Dedifferentiated amniotic fluid mesenchymal stem cell (primary cell): ENCODE results near the gene NELFE.

Source experiments
- DNase-seq: peaks from one replicate; pipeline ENCODE4 v3.0.0-alpha.2; 2016; ENCODE audit errors: extremely low spot score

NELFE gene

DNA sequence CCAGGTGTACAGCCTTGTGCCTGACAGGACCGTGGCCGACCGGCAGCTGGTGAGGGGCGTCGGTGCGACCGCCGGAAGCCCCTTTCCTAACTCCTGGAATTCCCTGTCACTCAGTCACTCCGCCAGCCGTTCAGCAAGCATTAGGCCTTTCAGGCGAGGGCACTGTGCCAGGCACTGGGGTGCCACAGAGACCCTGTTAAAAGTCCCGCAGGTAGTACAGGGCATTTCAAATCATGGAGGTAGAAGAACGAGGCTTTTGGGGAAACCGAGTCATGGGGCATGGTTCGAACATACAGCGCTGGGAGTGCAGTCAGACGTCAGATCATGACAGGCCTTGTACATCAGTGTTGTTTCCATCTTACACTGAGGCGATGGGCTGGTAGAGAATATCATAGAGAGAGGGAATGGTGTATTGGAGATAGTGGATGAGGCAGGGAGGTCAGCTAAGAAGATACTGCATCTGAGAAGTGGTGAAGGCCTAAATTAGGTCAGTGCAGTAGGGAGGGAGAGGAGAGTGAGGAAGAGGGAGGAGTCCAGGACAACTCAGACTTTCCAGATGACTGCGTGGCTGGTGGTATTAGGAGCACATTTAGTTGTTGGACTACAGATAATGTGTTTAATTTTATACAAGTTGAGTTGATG lies 14.1 kb upstream of the NELFE start:
- peak; percentile 35 for DNase-seq

DNA sequence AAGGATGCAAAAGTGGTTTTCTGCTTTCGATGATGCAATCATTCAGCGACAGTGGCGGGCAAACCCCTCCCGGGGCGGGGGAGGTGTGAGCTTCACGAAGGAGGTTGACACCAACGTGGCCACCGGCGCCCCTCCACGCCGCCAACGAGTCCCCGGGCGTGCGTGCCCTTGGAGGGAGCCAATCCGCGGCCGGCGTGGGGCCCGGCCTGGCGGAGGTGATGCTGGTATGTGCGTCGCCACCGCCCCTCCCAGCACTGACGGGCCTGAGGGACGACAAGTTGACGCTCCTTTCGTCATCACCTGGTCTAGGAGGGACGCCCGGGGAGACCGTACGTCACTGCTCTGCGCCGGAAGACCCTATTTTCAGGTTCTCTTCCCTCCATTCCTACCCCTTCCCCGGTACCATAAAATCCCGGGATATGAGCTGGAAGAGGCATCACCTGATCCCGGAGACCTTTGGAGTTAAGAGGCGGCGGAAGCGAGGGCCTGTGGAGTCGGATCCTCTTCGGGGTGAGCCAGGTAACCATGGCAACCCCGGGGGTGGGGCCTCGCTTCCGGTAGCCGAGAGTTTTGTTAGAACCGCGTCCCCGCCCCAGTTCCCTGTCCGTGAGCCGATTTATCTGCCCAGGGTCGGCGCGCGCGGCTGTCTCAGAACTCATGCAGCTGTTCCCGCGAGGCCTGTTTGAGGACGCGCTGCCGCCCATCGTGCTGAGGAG lies 13.4 kb upstream of the NELFE start, which contains the start of gene DXO:
TSS of gene DXO (minus strand) at position 146 of the 716 bp plus-strand sequence. CDS start 463 bp downstream, outside the sequence.
- DNase-seq = peak; percentile 97

DNA sequence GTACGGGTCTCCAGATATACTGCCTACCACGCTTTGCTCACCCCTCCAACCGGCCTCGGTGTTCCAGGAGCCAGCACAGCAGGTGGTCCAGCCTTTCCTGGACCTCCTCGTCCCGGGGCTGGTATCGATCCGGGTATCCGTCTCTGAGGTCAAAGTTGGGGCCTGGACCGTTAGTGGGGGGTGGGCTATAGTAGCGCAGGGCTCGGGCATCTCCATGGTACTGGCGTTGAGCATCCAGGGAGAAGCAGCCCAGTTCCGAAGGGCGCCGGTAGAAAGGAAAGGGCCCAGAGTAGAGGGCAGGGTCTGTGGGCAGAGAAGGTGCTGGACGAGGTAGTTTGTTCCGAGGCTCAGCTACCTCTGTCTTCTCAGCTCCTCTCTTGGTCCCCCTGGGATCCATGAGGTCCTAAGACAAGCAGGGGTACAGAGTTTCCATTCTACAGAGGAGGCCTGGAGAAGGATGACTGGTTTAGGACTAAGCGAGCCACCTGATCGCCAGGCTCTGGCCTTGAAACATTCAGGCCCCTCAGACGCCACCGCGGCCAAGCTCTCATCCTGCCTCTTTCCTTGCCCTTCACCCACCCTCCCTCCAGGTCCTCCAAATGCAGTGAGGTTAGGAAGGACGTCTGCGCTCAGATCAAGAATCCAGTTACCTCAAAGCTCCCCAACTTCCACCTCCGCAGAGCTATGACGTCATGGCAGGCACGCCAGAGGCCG lies 12.7 kb upstream of the NELFE start:
- DNase-seq = no peak

DNA sequence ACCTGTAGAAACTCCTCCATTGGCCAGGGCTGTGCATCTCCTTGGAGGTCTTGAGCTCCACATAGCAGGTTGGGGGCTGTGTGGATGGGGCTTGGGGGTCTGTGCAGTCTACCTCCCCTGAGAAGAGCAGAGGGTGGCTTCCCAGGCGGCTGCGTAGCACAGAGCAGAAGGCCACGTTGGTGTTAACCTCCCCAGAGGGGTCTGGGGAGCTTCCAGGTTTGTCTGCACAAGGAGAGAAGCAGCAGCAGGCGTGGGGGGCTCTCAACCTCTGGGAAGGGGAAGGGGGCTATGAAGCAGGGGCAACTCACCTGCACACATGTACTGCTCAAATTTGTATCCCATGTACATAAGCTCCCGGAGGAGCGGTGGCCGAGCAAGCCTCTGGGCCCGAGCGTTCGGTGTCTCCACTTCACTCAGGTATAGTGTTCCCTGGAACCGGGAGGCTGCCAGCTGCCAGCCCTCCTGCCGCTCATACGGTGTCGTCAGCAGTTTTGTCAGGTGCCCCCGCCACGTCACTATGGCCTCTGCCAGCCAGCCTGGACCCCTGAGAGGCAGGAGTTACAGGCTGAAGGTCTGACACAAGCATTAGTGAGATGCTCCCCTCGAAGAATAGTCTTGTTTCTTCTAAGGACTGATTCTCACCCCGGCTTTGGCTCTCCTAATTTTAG lies 12.0 kb upstream of the NELFE start:
- DNase-seq = no peak

DNA sequence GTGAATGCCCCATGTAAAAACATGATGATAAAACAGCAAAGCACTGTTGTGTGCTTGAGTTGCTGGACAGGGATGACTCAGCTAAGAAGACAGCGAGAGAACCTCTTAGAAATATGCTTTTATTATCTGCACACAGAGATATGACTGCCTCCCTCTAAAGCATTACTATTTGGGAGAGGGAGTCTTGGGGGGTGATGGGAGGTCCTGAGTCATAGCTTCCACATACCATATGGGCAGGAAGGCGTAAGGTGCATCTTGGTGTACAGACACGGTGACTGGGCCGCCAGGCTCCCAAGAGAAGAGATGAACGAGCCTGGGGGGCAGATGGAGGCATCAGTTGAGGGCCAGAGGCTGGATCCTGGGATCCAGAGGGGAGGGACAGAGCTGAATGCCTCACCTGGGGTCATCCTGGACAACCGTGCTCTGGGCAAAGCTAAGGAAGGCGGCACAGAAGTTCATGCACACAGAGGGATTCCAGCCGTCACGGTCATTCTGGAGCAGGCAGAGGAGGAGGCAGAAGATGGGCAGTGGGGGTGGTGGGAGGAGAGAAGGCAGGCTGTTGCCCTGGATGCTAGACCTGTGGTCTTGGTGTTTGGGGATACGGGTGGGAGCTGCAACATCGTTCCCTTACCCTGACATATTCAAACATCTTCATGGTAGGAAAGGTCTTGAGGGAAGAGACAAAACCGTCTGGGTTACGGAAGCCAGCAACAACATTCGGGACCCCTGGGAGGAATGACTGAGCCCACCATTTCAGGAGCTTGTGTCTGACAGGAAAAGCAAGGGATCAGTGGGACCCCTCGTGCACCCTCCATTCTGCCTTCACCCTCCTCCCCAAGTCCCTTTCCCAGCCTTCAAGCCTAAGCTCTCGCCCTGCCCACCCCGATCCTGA lies 11.2 kb upstream of the NELFE start:
- no peak for DNase-seq

DNA sequence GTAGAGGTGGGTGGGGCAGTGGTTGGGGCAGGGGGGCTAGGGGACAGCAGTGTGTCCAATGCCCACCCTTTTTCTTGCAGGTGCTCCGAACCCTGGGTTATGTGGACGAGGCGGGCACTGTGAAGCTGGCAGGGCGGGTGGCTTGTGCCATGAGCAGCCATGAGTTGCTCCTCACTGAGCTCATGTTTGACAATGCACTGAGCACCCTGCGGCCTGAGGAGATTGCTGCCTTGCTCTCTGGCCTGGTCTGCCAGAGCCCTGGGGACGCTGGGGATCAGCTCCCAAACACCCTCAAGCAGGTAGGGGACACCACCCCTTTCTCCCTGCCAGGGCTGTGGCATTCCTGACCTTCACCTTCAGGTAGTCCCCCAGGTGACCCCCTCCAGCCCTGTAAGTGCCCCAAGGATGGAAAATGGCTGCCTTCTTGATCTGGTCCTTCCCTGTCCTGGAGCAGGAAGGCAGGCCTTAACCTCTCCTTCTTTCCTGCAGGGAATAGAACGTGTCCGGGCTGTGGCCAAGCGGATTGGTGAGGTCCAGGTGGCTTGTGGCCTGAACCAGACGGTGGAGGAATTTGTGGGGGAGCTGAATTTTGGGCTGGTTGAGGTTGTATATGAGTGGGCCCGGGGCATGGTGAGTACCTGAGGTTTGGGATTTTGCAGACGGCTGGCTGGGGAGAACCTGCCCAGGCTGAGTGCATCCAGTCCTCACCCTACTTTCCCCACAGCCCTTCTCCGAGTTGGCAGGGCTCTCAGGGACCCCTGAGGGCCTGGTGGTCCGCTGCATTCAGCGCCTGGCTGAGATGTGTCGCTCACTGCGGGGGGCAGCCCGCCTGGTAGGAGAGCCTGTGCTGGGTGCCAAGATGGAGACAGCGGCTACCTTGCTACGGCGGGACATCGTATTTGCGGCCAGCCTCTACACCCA lies 10.3 kb upstream of the NELFE start:
- DNase-seq = no peak

DNA sequence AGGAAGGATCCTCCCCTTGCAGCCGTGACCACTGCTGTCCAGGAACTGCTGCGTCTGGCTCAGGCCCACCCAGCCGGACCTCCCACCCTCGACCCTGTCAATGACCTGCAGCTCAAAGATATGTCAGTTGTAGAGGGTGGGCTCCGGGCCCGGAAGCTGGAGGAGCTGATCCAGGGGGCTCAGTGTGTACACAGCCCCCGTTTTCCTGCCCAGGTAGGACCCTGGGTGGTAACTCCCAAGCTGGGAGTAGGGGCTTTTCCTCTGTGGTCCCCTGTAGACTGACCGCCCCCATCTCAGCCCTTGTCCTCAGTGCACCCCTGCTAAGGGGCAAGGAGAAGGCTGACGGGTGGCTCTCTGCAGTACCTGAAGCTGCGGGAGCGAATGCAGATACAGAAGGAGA lies 9.6 kb upstream of the NELFE start:
- DNase-seq = no peak

DNA sequence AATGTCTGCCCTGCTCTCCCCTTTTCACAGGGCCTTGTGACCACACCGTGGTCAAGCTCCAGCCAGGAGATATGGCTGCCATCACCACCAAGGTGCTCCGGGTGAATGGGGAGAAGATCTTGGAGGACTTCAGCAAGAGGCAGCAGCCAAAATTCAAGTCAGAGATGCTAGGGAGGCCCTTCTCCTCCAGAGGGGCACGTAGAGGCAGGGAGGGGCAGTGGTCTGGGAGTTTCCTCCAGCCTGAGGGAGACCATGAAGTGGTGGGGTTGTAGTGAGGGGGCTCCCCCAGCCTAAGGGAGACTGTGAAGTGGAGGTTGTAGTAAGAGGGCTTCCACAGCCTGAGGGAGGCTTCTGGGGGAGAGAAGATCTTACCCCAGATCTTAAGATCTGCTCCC lies 9.2 kb upstream of the NELFE start:
- no peak for DNase-seq

DNA sequence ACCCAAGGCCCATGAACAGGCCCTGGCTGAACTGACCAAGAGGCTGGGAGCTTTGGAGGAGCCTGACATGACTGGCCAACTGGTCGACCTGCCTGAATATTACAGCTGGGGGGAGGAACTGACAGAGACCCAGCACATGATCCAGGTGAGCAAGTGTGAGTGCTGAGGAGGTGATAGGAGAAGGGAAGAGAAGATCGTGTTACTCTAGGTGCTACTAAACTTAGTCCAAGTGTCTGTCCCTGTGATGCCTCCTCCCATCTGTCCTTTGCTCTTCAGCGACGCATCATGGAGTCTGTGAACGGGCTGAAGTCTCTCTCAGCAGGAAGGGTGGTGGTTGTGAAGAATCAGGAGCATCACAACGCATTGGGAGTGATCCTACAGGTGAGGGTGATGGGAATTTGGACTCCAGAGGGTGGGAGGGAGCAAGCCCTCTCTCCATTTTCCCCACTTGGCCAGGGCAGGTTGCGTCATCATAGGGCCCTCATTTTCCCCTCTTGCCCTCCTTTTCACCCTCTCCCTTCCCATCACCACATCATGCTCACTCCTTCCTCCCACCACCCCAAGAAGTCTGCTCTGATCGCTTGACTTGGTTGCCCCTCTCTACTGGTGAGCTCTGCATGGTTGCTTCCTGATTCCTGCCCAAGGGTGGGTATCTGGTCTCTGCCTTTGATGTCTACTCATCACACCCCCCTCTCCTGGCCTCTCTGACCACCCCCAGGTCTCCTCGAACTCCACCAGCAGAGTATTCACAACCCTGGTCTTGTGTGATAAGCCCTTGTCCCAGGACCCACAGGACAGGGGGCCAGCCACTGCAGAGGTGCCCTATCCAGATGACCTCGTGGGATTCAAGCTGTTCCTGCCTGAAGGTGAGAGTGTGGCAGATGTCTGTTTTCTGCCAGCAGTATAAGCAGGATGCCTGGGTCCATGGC lies 8.5 kb upstream of the NELFE start:
- DNase-seq = no peak

DNA sequence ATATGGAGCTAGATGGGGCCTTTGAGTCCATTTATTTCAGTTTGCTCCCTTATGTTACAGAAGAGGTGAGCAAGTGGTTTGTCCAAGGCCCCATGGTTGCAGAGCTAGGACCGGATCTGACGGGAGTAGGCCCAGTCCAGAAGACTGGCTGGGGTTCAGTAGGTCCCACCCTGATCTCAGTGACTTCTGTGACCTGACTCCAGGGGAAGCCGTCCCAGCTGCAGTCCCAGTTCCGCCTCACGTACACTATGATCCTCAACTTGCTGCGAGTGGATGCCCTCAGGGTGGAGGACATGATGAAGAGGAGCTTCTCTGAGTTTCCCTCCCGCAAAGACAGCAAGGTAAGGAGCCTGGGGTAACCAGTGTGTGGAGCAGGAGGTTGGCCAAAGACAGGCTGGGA lies 7.7 kb upstream of the NELFE start:
- DNase-seq = no peak

DNA sequence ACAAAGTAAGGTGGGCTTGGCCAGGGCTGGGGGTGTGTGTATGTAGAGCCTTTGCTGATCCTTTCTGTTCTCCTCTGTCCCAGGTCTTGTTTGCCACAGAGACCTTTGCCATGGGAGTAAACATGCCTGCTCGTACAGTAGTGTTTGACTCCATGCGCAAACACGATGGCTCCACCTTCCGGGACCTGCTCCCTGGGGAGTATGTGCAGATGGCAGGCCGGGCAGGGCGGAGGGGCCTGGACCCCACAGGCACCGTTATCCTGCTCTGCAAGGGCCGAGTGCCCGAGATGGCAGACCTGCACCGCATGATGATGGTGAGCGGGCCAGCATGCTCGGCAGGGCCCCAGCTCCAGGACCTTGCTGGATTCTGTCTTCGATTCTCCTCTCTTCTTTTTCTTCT lies 6.9 kb upstream of the NELFE start:
- DNase-seq = no peak

DNA sequence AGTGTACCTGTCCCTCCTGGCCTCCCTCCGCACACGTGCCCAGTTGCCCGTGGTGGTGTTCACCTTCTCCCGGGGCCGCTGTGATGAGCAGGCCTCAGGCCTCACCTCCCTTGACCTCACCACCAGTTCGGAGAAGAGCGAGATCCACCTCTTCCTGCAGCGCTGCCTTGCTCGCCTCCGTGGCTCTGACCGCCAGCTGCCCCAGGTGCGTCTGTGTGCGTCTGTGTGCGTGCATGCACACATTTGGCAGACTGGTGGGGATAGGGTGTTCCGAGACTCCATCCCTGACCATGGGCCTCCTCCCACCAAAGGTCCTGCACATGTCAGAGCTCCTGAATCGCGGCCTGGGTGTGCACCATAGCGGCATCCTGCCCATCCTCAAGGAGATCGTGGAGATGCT lies 5.2 kb upstream of the NELFE start:
- DNase-seq = no peak

DNA sequence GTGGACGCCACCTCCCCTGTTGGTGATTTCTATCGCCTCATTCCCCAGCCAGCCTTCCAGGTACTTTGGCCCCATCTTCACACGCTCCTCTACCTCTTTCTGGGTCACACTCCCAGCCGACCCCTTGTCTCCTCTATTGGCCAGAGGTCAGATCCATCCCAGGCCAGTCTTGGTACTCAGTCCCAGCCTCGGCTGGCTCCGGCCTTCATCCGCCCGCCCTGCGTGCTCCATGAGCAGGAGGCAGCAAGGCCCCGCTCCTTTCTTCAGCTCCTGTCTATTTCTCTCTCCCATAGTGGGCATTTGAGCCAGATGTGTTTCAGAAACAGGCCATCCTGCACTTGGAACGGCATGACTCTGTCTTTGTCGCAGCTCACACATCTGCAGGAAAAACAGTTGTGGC lies 2.8 kb upstream of the NELFE start:
- no peak for DNase-seq

DNA sequence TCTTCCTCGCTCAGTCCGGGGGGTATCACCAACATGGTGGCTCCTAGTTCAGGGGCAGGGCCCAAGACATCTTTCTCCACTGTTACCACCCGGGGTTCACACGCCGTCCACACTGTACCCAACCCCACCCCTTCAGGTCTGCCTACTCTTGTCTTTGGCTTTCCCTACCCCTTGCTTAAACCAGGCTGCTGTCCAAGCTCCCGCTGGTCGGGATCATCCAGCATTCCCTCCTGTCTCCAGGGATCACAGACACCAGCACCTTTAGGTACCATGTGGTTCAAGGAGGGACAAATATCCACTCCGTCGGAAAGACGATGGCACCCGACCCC lies 395 bp downstream of the NELFE start:
- DNase-seq = no peak

DNA sequence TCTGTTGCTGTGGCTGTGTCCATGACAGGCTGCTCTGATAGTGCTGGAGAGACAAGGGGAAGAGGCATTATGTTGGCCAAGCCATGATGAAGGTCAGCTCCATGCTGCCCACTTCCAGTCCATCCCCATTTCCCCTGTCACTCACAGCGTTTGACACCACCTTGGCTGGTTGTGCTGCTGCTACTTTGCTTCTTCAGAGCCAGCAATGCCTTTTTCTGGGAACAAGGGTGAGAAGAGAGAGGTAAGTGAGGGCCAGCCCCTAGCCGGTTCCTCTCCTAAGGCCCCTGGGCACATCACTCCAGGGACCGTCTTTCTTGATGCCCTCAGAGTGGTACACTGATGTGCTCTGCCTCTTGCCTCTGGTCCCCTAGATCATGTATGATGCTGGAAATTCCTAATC lies 2.0 kb downstream of the NELFE start:
- no peak for DNase-seq

DNA sequence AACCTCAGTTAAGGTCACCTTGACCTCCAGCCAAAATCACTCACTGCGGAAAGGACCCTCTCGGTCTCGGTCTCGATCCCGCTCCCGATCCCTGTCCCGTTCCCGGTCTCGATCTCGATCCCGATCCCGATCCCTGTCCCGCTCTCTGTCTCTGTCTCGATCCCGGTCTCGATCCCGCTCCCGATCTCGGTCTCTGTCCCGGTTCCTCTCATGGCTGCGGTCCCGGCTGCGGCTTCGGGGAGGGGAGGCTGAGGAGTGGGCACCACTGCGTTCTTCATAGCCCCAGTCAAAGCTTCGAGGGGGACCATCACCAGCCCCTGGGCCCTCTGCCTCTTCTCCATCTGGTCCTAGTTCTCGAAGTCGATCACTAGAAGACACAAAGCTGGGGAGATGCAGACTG lies 4.3 kb downstream of the NELFE start:
- no peak for DNase-seq

DNA sequence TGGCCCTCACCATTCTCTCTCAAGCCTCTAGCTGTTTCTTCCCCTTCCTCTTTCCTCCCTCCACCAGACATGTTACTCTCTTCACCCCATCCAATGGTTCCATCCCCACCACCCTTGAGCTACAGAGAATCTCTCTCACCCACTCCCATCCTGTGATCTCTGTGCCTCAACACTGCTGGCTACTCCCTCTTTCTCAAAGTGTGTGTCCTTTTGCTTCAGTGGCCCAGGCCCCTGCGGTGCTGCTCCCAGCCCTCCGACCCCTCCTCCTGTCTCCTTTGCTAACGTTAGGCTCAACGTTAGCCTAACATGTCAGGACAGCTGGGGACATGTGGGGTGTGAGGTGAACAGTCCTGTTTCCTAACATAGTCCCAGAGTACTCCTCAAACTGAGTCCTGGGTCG lies 5.9 kb downstream of the NELFE start:
- DNase-seq = no peak

DNA sequence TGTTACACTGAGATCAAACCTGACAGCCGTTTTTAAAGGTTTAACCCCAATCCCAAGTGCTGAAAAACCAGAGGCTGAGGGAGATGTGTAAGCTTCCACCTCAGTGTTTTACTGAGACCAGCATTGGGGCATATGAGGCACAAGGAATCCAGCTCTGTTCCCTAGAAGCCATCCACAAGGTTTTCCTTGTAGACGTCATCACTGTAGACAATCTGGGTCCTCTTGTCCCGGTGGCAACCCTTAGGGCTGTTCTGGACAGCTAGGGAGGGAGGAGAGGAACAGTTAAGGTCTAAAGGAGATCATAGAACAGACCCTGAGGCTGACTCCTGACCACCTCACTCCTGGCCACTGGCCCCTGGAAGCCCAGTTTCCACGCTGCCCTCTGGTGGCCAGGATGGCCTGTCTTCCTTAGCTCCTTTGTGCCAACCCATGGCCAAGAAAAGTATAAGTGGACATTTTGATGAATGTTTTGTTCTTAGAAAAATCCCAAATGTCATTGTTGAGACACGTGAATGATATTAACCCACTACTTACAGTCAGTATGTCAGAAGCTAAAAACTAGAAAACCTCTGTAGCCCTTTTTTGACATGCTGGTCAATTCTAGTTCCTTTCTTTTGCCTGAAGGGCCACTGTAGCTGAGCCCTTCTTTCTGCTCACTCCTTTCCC lies 6.5 kb downstream of the NELFE start:
- DNase-seq = peak; percentile 56
